CD4-positive, alpha-beta T cell treated with Interferon alpha-2 for 1 hour (primary cell): ENCODE measurements around the gene CLNS1A.
"Not testable (repeated sequence)": the region's sequence is repeated elsewhere in the genome, so short reads cannot be mapped to it uniquely, and the experiment has no call there.

Source experiments
- DNase-seq, 2 donors: peaks; one replicate each; pipeline ENCODE4 v3.0.0-alpha.2; 2020 to 2022

CLNS1A gene

GRCh38 chr11:77617892-77618291 is 19.7 kb downstream of the CLNS1A start:
- no peak for DNase-seq

- no peak for DNase-seq
Observed at GRCh38 chr11:77611921-77612320, 25.7 kb downstream of the CLNS1A start.

- no peak for DNase-seq
Observed at GRCh38 chr11:77609234-77609633, 28.4 kb downstream of the CLNS1A start.

- no peak for DNase-seq
Observed at GRCh38 chr11:77604281-77604680, 33.3 kb downstream of the CLNS1A start.

GRCh38 chr11:77602381-77603088 is 35.1 kb downstream of the CLNS1A start:
- DNase-seq, result no peak

- no peak for DNase-seq
Observed at GRCh38 chr11:77598195-77598594, 39.4 kb downstream of the CLNS1A start.

GRCh38 chr11:77596626-77597025 is 41.0 kb downstream of the CLNS1A start:
- no peak for DNase-seq

- DNase-seq, result no peak
Observed at GRCh38 chr11:77593883-77594282, 43.7 kb downstream of the CLNS1A start.

- DNase-seq, result no peak
Observed at GRCh38 chr11:77592727-77593126, 44.9 kb downstream of the CLNS1A start.

- peak in 1 of 2 donors; percentile 3 for DNase-seq
Observed at GRCh38 chr11:77590194-77590782, 47.3 kb downstream of the CLNS1A start.

GRCh38 chr11:77589521-77590193 is 47.9 kb downstream of the CLNS1A start, which contains the start of gene AQP11:
Gene AQP11, plus strand, starts transcription at chr11:77589953. Its CDS starts 40 bp downstream, at chr11:77589993.
- peak; percentile 48 to 51 for DNase-seq

- no peak for DNase-seq
Observed at GRCh38 chr11:77589181-77589520, 48.4 kb downstream of the CLNS1A start.

GRCh38 chr11:77580712-77581337 is 56.8 kb downstream of the CLNS1A start:
- no peak for DNase-seq

GRCh38 chr11:77575428-77575827 is 62.2 kb downstream of the CLNS1A start:
- not testable (repeated sequence) for DNase-seq

- DNase-seq, result not testable (repeated sequence)
Observed at GRCh38 chr11:77570896-77571295, 66.7 kb downstream of the CLNS1A start.

GRCh38 chr11:77569676-77570070 is 67.9 kb downstream of the CLNS1A start:
- DNase-seq, result no peak

- no peak for DNase-seq
Observed at GRCh38 chr11:77568916-77569675, 68.5 kb downstream of the CLNS1A start.

- DNase-seq, result no peak
Observed at GRCh38 chr11:77568306-77568705, 69.3 kb downstream of the CLNS1A start.
